ENCODE data around the gene CAMSAP2.
A peak's percentile ranks its signal among the peaks of the same experiment; 100 is the strongest.

Gene CAMSAP2

GRCh38 chr1:200738949-200739651 lies 407 bp downstream of the CAMSAP2 start:
- peak; percentile 89 for DNase-seq

- DNase-seq = peak; percentile 29
Observed at GRCh38 chr1:200739702-200740570, 1.2 kb downstream of the CAMSAP2 start.

GRCh38 chr1:200740571-200741208 lies 2.0 kb downstream of the CAMSAP2 start:
- DNase-seq = no peak

GRCh38 chr1:200741551-200742207 lies 3.0 kb downstream of the CAMSAP2 start:
- DNase-seq = no peak

- DNase-seq = no peak
Observed at GRCh38 chr1:200744143-200744542, 5.5 kb downstream of the CAMSAP2 start.

GRCh38 chr1:200749090-200749489 lies 10.4 kb downstream of the CAMSAP2 start:
- no peak for DNase-seq

GRCh38 chr1:200750749-200751148 lies 12.1 kb downstream of the CAMSAP2 start:
- DNase-seq = peak; percentile 34

- DNase-seq = no peak
Observed at GRCh38 chr1:200751717-200752116, 13.0 kb downstream of the CAMSAP2 start.

GRCh38 chr1:200753650-200754198 lies 15.0 kb downstream of the CAMSAP2 start:
- DNase-seq = no peak

GRCh38 chr1:200755456-200755855 lies 16.8 kb downstream of the CAMSAP2 start:
- DNase-seq = no peak

- no peak for DNase-seq
Observed at GRCh38 chr1:200762089-200762488, 23.4 kb downstream of the CAMSAP2 start.

GRCh38 chr1:200767321-200767720 lies 28.6 kb downstream of the CAMSAP2 start:
- DNase-seq = no peak

- no peak for DNase-seq
Observed at GRCh38 chr1:200771625-200772555, 33.2 kb downstream of the CAMSAP2 start.

GRCh38 chr1:200774311-200774710 lies 35.6 kb downstream of the CAMSAP2 start:
- DNase-seq = no peak

- DNase-seq = no peak
Observed at GRCh38 chr1:200774735-200775444, 36.2 kb downstream of the CAMSAP2 start.

- no peak for DNase-seq
Observed at GRCh38 chr1:200775850-200776249, 37.2 kb downstream of the CAMSAP2 start.

GRCh38 chr1:200776949-200777348 lies 38.3 kb downstream of the CAMSAP2 start:
- peak; percentile 10 for DNase-seq

GRCh38 chr1:200778766-200779165 lies 40.1 kb downstream of the CAMSAP2 start:
- DNase-seq = no peak

- no peak for DNase-seq
Observed at GRCh38 chr1:200779326-200779725, 40.6 kb downstream of the CAMSAP2 start.

- peak; percentile 60 for DNase-seq
Observed at GRCh38 chr1:200780545-200781369, 42.1 kb downstream of the CAMSAP2 start.
